GM12878 (cell line): Measurements from ENCODE around the gene EEFSEC. TPM values are rescaled to one million over a fixed set of nuclear protein-coding genes. Genes with fewer than 3 reads are reported as not detected.
A peak's percentile ranks its signal among the peaks of the same experiment; 100 is the strongest.

Experiments
- ATAC-seq: fragments of 200-7000 bp; cut with Tn5 transposase; 3 replicates; pipeline ENCODE4 v1.9.1; 2020; ENCODE audit warnings: mild to moderate bottlenecking, moderate library complexity
- BruUV-seq: library from RNA; stranded (reverse); fragments of 400-500 nt; replicated peaks from 2 replicates; lab custom pipeline; 2021; lab: Mats Ljungman, UMichigan
- CTCF ChIA-PET: fragments of 300-600 bp; sonication (Branson Sonifier 250); formaldehyde crosslinking; extraction: SDS; loops from one replicate; lab custom pipeline; 2021; ENCODE audit warnings: inconsistent platforms; lab: Yijun Ruan, JAX
- POLR2A ChIA-PET: fragments of 350-600 bp; formaldehyde crosslinking; extraction: SDS; loops from one replicate; lab custom pipeline; 2021; ENCODE audit warnings: inconsistent platforms; lab: Charles Lee
- RAD21 ChIA-PET: fragments of 300-600 bp; sonication (Branson Sonifier 250); formaldehyde crosslinking; loops from one replicate; lab custom pipeline; 2023; ENCODE audit warnings: antibody characterized with exemption; ENCODE audit not compliant: unreplicated experiment; lab: Charles Lee
- SMC1A ChIA-PET: fragments of 300-600 bp; sonication (Branson Sonifier 250); formaldehyde crosslinking; loops from one replicate; lab custom pipeline; 2023; ENCODE audit not compliant: unreplicated experiment, uncharacterized antibody; lab: Charles Lee
- DNase-seq: peaks from one replicate; pipeline ENCODE4 v3.0.0-alpha.2; 2011; ENCODE audit warnings: low read depth, low spot score
- FAIRE-seq: peaks from 3 replicates; lab custom pipeline; 2011; peaks lifted over from hg19 to GRCh38; lab: Jason Lieb, UNC
- H2AFZ ChIP-seq: 2 replicates; pipeline ENCODE4 v1.6.0; 2011; ENCODE audit warnings: low read depth, low read length, control low read depth; ENCODE audit not compliant: control insufficient read depth
- H3K27ac ChIP-seq: 2 replicates; pipeline ENCODE4 v1.5.1; 2011; ENCODE audit warnings: control low read depth; ENCODE audit not compliant: control insufficient read depth, insufficient read depth
- H3K27me3 ChIP-seq, 2 experiments: replicated peaks in 1 of 2; 2 replicates each; pipeline versions ENCODE4 v1.6.0 to v1.6.1; 2011; ENCODE audit warnings: low read length in 1 of 2; ENCODE audit not compliant: control insufficient read depth in 2 of 2, insufficient read depth in 2 of 2
- H3K36me3 ChIP-seq, 2 experiments: 2 replicates each; pipeline ENCODE4 v1.5.1; 2011; ENCODE audit warnings: low read length in 1 of 2; ENCODE audit not compliant: control insufficient read depth in 2 of 2, insufficient read depth in 2 of 2
- H3K4me1 ChIP-seq: 2 replicates; pipeline ENCODE4 v1.6.1; 2011; ENCODE audit warnings: mild to moderate bottlenecking, low read length, moderate library complexity, mixed read lengths; ENCODE audit not compliant: control insufficient read depth, insufficient read depth
- H3K4me2 ChIP-seq: 2 replicates; pipeline ENCODE4 v1.6.0; 2011; ENCODE audit warnings: control low read depth; ENCODE audit not compliant: control insufficient read depth, insufficient read depth
- H3K4me3 ChIP-seq: fragments of 200-600 bp; sonication (generic); 2 replicates; pipeline ENCODE4 v1.5.1; 2016
- H3K79me2 ChIP-seq: 2 replicates; pipeline ENCODE4 v1.6.0; 2011; ENCODE audit warnings: low read length; ENCODE audit not compliant: control insufficient read depth, insufficient read depth
- H3K9ac ChIP-seq: 2 replicates; pipeline ENCODE4 v1.8.0; 2011; ENCODE audit warnings: low read length, control low read depth, mixed read lengths; ENCODE audit not compliant: control insufficient read depth, insufficient read depth
- H3K9me3 ChIP-seq: replicated peaks from 3 replicates; pipeline ENCODE4 v1.5.1; 2011; ENCODE audit warnings: mild to moderate bottlenecking, low read length; ENCODE audit not compliant: control insufficient read depth, insufficient read depth
- H4K20me1 ChIP-seq: 2 replicates; pipeline ENCODE4 v1.6.0; 2011; ENCODE audit not compliant: control insufficient read depth, insufficient read depth
- ATF7 ChIP-seq: fragments of 450-650 bp; IDR thresholded peaks from 2 replicates; pipeline ENCODE4 v1.6.1; 2016; ENCODE audit warnings: low read depth, mild to moderate bottlenecking
- CHD2 ChIP-seq: IDR thresholded peaks from 2 replicates; pipeline ENCODE4 v1.6.1; 2011; ENCODE audit warnings: low read depth, low read length, improper control_type of control experiment, borderline replicate concordance
- CHD4 ChIP-seq: fragments of 200-600 bp; sonication (generic); IDR thresholded peaks from 2 replicates; pipeline ENCODE4 v1.6.1; 2016; ENCODE audit warnings: mild to moderate bottlenecking
- DPF2 ChIP-seq: fragments of 450-650 bp; IDR thresholded peaks from 2 replicates; pipeline ENCODE4 v1.6.1; 2017; ENCODE audit warnings: mild to moderate bottlenecking
- IRF4 ChIP-seq: IDR thresholded peaks from 2 replicates; pipeline ENCODE4 v1.6.1; 2011; ENCODE audit warnings: low read depth, low read length
- KAT2A ChIP-seq: conservative IDR thresholded peaks from 2 replicates; pipeline ENCODE4 v1.6.1; 2011; ENCODE audit warnings: low read depth, low read length; ENCODE audit not compliant: control insufficient read depth
- NR2F1 ChIP-seq: fragments of 450-650 bp; conservative IDR thresholded peaks from 2 replicates; pipeline ENCODE4 v1.6.1; 2017; ENCODE audit warnings: mild to moderate bottlenecking
- RAD51 ChIP-seq: fragments of 450-650 bp; IDR thresholded peaks from 2 replicates; pipeline ENCODE4 v1.6.1; 2016; ENCODE audit warnings: moderate library complexity, mild to moderate bottlenecking, inconsistent platforms
- SUPT20H ChIP-seq: IDR thresholded peaks from 2 replicates; pipeline ENCODE4 v1.6.1; 2011; ENCODE audit warnings: low read depth, mild to moderate bottlenecking, low read length, moderate library complexity, borderline replicate concordance; ENCODE audit not compliant: control insufficient read depth
- SUZ12 ChIP-seq: fragments of 200-600 bp; sonication (generic); IDR thresholded peaks from one replicate; pipeline ENCODE4 v1.6.1; 2018; ENCODE audit warnings: antibody characterized with exemption, mild to moderate bottlenecking; ENCODE audit not compliant: unreplicated experiment
- YBX1 ChIP-seq: fragments of 450-650 bp; IDR thresholded peaks from 2 replicates; pipeline ENCODE4 v1.6.1; 2016; ENCODE audit warnings: antibody characterized with exemption
- ZBTB40 ChIP-seq: fragments of 450-650 bp; IDR thresholded peaks from 2 replicates; pipeline ENCODE4 v1.6.1; 2016; ENCODE audit warnings: mild to moderate bottlenecking, moderate library complexity, borderline replicate concordance
- ZNF622 ChIP-seq: fragments of 450-650 bp; IDR thresholded peaks from 2 replicates; pipeline ENCODE4 v1.6.1; 2017; ENCODE audit warnings: mild to moderate bottlenecking, inconsistent platforms
- WGBS: methylation state at CpG from one replicate; pipeline ENCODE4 v1.1.6; 2016; ENCODE audit warnings: low lambda C conversion rate; ENCODE audit not compliant: insufficient replicate concordance, insufficient coverage; ENCODE audit errors: missing lambda C conversion rate; 5-methylcytosine and 5-hydroxymethylcytosine counted together
- in situ Hi-C: fragments of 300-500 bp; cut with MboI; formaldehyde crosslinking; loops from 9 replicates; pipeline ENCODE4 v1.14.3; 2018; ENCODE audit warnings: mixed read lengths
- intact Hi-C: fragments of 100-400 bp; cut with micrococcal nuclease; formaldehyde crosslinking; loops from one replicate; pipeline ENCODE4 v1.14.2; 2022; ENCODE audit not compliant: unreplicated experiment
- polyA plus RNA-seq, 11 experiments: library from polyadenylated mRNA; depleted of rRNA in 4 of 11; unstranded in 6 of 11; stranded (reverse) in 5 of 11; fragments of >200 nt; fragmentation: Nextera tagmentation in 4 of 11; fragmentation: Illumina TruSeq in 1 of 11; extraction: Ambion mirVana in 4 of 11; extraction: Trizol in 1 of 11; gene quantifications; 1 replicate in 1 of 11; 2 replicates in 10 of 11; pipeline versions ENCODE4 v1.2.1 to v1.2.3, GENCODE V29; 2011 to 2016; ENCODE audit warnings: inconsistent platforms in 2 of 11, missing spikeins in 2 of 11, low read depth in 1 of 11
- total RNA-seq, 4 experiments: library from RNA; depleted of rRNA in 3 of 4; stranded (reverse); fragments of >200 nt in 3 of 4; fragmentation: Illumina TruSeq in 1 of 4; extraction: Trizol in 1 of 4; gene quantifications; 2 replicates each; pipeline versions ENCODE4 v1.2.1 to v1.2.3, GENCODE V29; 2013 to 2021
- TF ChIP-seq, protein P1 (sequence below): fragments of 450-650 bp; formaldehyde crosslinking; IDR thresholded peaks from 2 replicates; pipeline ENCODE4 v1.5.0; 2022; ENCODE audit warnings: mild to moderate bottlenecking, missing genetic modification characterization
- TF ChIP-seq, protein P2 (sequence below): IDR thresholded peaks from 2 replicates; pipeline ENCODE4 v1.6.1; 2012; ENCODE audit warnings: mild to moderate bottlenecking, low read depth, low read length

Gene EEFSEC
- total and polyA plus RNA-seq, 10 of the 15 experiments (the other 5 are each of a cell fraction or from before 2014, with no cell fraction given) = 0.29 to 29.1 (median 16.1) TPM

- Histone ChIP-seq H3K79me2 (no peaks in the 10 kb centered on the region), H3K4me3 (no peak overlapping the region), H3K9ac (no peak overlapping the region), H3K36me3 (no peaks in the 10 kb centered on the region), H3K27me3 (peaks cover 0 to 2% of the 10 kb centered on the region in 2 experiments; a peak in 1 of 4 replicates), H2AFZ (peak overlapping the region; percentile 35), H3K9me3 (no peaks in the 10 kb centered on the region; the same call in 2 of the 3 replicates), H3K4me2 (peak overlapping the region; percentile 22; the same call in 1 of the 2 replicates), H3K4me1 (peaks cover 12% of the 10 kb centered on the region), H3K27ac (no peak overlapping the region), H4K20me1 (no peaks in the 10 kb centered on the region)
- ATAC-seq (peak; percentile 92), DNase-seq (peak; percentile 45), FAIRE-seq (peak; percentile 74)
- ChIA-PET SMC1A (no interaction called here), POLR2A (no interaction called here), RAD21 (no interaction called here), CTCF (no interaction called here)
- in situ Hi-C loops (no loop called here), intact Hi-C loops (no loop called here)
- WGBS = 0% methylated on average over 3 of the region's 3 CpGs
- BruUV-seq = no TSS peak
- TF ChIP-seq ZNF622 (no peak), RAD51 (no peak), CHD4 (no peak), YBX1 (no peak), KAT2A (no peak), CHD2 (no peak), IRF4 (0 out of 2 replicates have a peak, but pooled peaks have one; percentile 19), DPF2 (no peak), ATF7 (no peak), SUZ12 (no peak), NR2F1 (no peak), ZBTB40 (no peak), SUPT20H (no peak)
- TF ChIP-seq, protein P1, sequence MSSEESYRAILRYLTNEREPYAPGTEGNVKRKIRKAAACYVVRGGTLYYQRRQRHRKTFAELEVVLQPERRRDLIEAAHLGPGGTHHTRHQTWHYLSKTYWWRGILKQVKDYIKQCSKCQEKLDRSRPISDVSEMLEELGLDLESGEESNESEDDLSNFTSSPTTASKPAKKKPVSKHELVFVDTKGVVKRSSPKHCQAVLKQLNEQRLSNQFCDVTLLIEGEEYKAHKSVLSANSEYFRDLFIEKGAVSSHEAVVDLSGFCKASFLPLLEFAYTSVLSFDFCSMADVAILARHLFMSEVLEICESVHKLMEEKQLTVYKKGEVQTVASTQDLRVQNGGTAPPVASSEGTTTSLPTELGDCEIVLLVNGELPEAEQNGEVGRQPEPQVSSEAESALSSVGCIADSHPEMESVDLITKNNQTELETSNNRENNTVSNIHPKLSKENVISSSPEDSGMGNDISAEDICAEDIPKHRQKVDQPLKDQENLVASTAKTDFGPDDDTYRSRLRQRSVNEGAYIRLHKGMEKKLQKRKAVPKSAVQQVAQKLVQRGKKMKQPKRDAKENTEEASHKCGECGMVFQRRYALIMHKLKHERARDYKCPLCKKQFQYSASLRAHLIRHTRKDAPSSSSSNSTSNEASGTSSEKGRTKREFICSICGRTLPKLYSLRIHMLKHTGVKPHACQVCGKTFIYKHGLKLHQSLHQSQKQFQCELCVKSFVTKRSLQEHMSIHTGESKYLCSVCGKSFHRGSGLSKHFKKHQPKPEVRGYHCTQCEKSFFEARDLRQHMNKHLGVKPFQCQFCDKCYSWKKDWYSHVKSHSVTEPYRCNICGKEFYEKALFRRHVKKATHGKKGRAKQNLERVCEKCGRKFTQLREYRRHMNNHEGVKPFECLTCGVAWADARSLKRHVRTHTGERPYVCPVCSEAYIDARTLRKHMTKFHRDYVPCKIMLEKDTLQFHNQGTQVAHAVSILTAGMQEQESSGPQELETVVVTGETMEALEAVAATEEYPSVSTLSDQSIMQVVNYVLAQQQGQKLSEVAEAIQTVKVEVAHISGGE (CRISPR knock-in tag) = no peak
- TF ChIP-seq, protein P2, sequence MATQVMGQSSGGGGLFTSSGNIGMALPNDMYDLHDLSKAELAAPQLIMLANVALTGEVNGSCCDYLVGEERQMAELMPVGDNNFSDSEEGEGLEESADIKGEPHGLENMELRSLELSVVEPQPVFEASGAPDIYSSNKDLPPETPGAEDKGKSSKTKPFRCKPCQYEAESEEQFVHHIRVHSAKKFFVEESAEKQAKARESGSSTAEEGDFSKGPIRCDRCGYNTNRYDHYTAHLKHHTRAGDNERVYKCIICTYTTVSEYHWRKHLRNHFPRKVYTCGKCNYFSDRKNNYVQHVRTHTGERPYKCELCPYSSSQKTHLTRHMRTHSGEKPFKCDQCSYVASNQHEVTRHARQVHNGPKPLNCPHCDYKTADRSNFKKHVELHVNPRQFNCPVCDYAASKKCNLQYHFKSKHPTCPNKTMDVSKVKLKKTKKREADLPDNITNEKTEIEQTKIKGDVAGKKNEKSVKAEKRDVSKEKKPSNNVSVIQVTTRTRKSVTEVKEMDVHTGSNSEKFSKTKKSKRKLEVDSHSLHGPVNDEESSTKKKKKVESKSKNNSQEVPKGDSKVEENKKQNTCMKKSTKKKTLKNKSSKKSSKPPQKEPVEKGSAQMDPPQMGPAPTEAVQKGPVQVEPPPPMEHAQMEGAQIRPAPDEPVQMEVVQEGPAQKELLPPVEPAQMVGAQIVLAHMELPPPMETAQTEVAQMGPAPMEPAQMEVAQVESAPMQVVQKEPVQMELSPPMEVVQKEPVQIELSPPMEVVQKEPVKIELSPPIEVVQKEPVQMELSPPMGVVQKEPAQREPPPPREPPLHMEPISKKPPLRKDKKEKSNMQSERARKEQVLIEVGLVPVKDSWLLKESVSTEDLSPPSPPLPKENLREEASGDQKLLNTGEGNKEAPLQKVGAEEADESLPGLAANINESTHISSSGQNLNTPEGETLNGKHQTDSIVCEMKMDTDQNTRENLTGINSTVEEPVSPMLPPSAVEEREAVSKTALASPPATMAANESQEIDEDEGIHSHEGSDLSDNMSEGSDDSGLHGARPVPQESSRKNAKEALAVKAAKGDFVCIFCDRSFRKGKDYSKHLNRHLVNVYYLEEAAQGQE = no peak
These were observed 294.3 kb downstream of the EEFSEC start for GRCh38 chr3:128447561-128448013.
